HCT116 (cell line): ENCODE measurements around the gene ANXA5. TPM values are rescaled to one million over a fixed set of nuclear protein-coding genes. Genes with fewer than 3 reads are reported as not detected.

Experiments used
- ATAC-seq: fragments of 200-7000 bp; cut with Tn5 transposase; 2 replicates; pipeline ENCODE4 v1.9.1; 2020; ENCODE audit warnings: mild to moderate bottlenecking, moderate library complexity
- BruUV-seq: library from RNA; stranded (reverse); fragments of 400-500 nt; replicated peaks from 2 replicates; lab custom pipeline; 2021; lab: Mats Ljungman, UMichigan
- CTCF ChIA-PET: fragments of 300-600 bp; sonication (Branson Sonifier 250); formaldehyde crosslinking; loops from one replicate; lab custom pipeline; 2021; ENCODE audit warnings: antibody characterized with exemption; lab: Charles Lee
- POLR2A ChIA-PET: fragments of 300-600, 350-600 bp; sonication (Branson Sonifier 250); formaldehyde crosslinking; loops from one replicate; lab custom pipeline; 2021; ENCODE audit warnings: antibody characterized with exemption; lab: Charles Lee
- RAD21 ChIA-PET, 2 experiments: fragments of 300-600 bp; sonication (Branson Sonifier 250); formaldehyde crosslinking; loops; one replicate each; lab custom pipeline; 2023; ENCODE audit warnings: low total read pairs in 2 of 2; ENCODE audit not compliant: uncharacterized antibody in 2 of 2, unreplicated experiment in 2 of 2, low non-redundant PET in 1 of 2; lab: Charles Lee
- DNase-seq: peaks from one replicate; pipeline ENCODE4 v3.0.0-alpha.2; 2010; ENCODE audit warnings: low read depth, low spot score
- H2AFZ ChIP-seq: fragments of 200-600 bp; shearing (Covaris generic), sonication (generic); 2 replicates; pipeline ENCODE4 v1.6.1; 2017; ENCODE audit warnings: low read depth, mixed run types, mixed read lengths, antibody characterized with exemption, low read length; ENCODE audit not compliant: poor library complexity, severe bottlenecking
- H3K27ac ChIP-seq: 2 replicates; pipeline ENCODE4 v1.5.1; 2012; ENCODE audit warnings: low read depth, low read length
- H3K27me3 ChIP-seq: fragments of 200-600 bp; sonication (generic); 2 replicates; pipeline ENCODE4 v1.6.1; 2016; ENCODE audit warnings: mixed run types, low read length, mixed read lengths; ENCODE audit not compliant: insufficient read depth
- H3K36me3 ChIP-seq, 2 experiments: fragments of 200-500 bp in 1 of 2; fragments of 200-600 bp in 1 of 2; sonication (Bioruptor generic) in 1 of 2; sonication (generic) in 1 of 2; 2 replicates each; pipeline versions ENCODE4 v1.5.1 to v1.6.1; 2014 to 2016; ENCODE audit warnings: low read length in 2 of 2, inconsistent platforms in 1 of 2, mixed read lengths in 1 of 2, mixed run types in 1 of 2; ENCODE audit not compliant: insufficient read depth in 2 of 2, control insufficient read depth in 1 of 2
- H3K4me1 ChIP-seq, 2 experiments: fragments of 200-600 bp in 1 of 2; sonication (generic) in 1 of 2; 2 replicates each; pipeline versions ENCODE4 v1.5.1 to v1.6.1; 2012 to 2017; ENCODE audit warnings: low read length in 2 of 2, inconsistent platforms in 1 of 2, mild to moderate bottlenecking in 1 of 2, mixed read lengths in 1 of 2, mixed run types in 1 of 2, moderate library complexity in 1 of 2; ENCODE audit not compliant: insufficient read depth in 2 of 2, control insufficient read depth in 1 of 2
- H3K4me2 ChIP-seq: fragments of 200-600 bp; sonication (generic); 2 replicates; pipeline ENCODE4 v1.6.1; 2017; ENCODE audit warnings: mixed run types, low read length, mixed read lengths
- H3K4me3 ChIP-seq, 2 experiments: fragments of 200-600 bp in 1 of 2; sonication (generic) in 1 of 2; replicated peaks in 1 of 2; 2 replicates each; pipeline ENCODE4 v1.5.1; 2011 to 2016; ENCODE audit warnings: low read length in 2 of 2, control low read depth in 1 of 2, low read depth in 1 of 2, mild to moderate bottlenecking in 1 of 2, mixed read lengths in 1 of 2, mixed run types in 1 of 2
- H3K79me2 ChIP-seq: fragments of 200-600 bp; sonication (generic); 2 replicates; pipeline ENCODE4 v1.6.1; 2017; ENCODE audit warnings: mild to moderate bottlenecking, mixed run types, low read length, moderate library complexity, mixed read lengths; ENCODE audit not compliant: insufficient read depth
- H3K9ac ChIP-seq: fragments of 200-600 bp; sonication (generic); 2 replicates; pipeline ENCODE4 v1.6.1; 2016; ENCODE audit warnings: low read length, mixed read lengths
- H3K9me2 ChIP-seq: fragments of 200-600 bp; sonication (generic), shearing (Covaris generic); 2 replicates; pipeline ENCODE4 v1.6.1; 2017; ENCODE audit warnings: mixed run types, mild to moderate bottlenecking, moderate library complexity; ENCODE audit not compliant: insufficient read depth
- H3K9me3 ChIP-seq, 2 experiments: fragments of 200-500 bp in 1 of 2; fragments of 200-600 bp in 1 of 2; sonication (Bioruptor generic) in 1 of 2; sonication (generic) in 1 of 2; 2 replicates each; pipeline ENCODE4 v1.6.1; 2014 to 2017; ENCODE audit warnings: low read length in 2 of 2, mixed read lengths in 2 of 2, inconsistent platforms in 1 of 2, low read depth in 1 of 2, mild to moderate bottlenecking in 1 of 2, mixed run types in 1 of 2, moderate library complexity in 1 of 2; ENCODE audit not compliant: control insufficient read depth in 1 of 2, insufficient read depth in 1 of 2
- H4K20me1 ChIP-seq: fragments of 200-600 bp; sonication (generic), shearing (Covaris generic); 2 replicates; pipeline ENCODE4 v1.6.1; 2017; ENCODE audit warnings: mixed run types, mild to moderate bottlenecking, moderate library complexity; ENCODE audit not compliant: insufficient read depth
- CBX3 ChIP-seq: IDR thresholded peaks from 2 replicates; pipeline ENCODE4 v1.6.1; 2012; ENCODE audit warnings: low read depth
- CTCF ChIP-seq, 3 experiments: fragments of 200-600 bp in 1 of 3; sonication (generic) in 1 of 3; IDR thresholded peaks in 2 of 3; conservative IDR thresholded peaks in 1 of 3; 2 replicates each; pipeline ENCODE4 v1.5.1; 2012 to 2017; ENCODE audit warnings: low read depth in 2 of 3, low read length in 2 of 3, antibody characterized with exemption in 1 of 3, borderline replicate concordance in 1 of 3, control low read depth in 1 of 3, mild to moderate bottlenecking in 1 of 3, mixed read lengths in 1 of 3, mixed run types in 1 of 3, moderate library complexity in 1 of 3; ENCODE audit not compliant: insufficient read depth in 1 of 3
- EGR1 ChIP-seq: IDR thresholded peaks from 2 replicates; pipeline ENCODE4 v1.6.1; 2012; ENCODE audit warnings: low read depth
- POLR2A ChIP-seq: IDR thresholded peaks from 2 replicates; pipeline ENCODE4 v1.7.0; 2011; ENCODE audit warnings: borderline replicate concordance; ENCODE audit not compliant: insufficient read depth, insufficient read length; ENCODE audit errors: extremely low read depth
- POLR2AphosphoS5 ChIP-seq: IDR thresholded peaks from 2 replicates; pipeline ENCODE4 v1.6.1; 2011; ENCODE audit warnings: mild to moderate bottlenecking, low read depth, low read length, moderate library complexity
- RAD21 ChIP-seq: IDR thresholded peaks from 2 replicates; pipeline ENCODE4 v1.6.1; 2012; ENCODE audit warnings: low read depth, mild to moderate bottlenecking
- YY1 ChIP-seq: IDR thresholded peaks from 2 replicates; pipeline ENCODE4 v1.6.1; 2011; ENCODE audit warnings: low read length, low read depth, moderate library complexity, mild to moderate bottlenecking; ENCODE audit not compliant: insufficient replicate concordance; ENCODE audit errors: extremely low read depth
- intact Hi-C: fragments of 100-400 bp; cut with micrococcal nuclease; formaldehyde crosslinking; loops from 2 replicates; pipeline ENCODE4 v1.10.0; 2022
- total RNA-seq: library from RNA; stranded (reverse); gene quantifications from one replicate; pipeline ENCODE4 v1.2.1, GENCODE V29; 2021; ENCODE audit not compliant: unreplicated experiment

ANXA5 gene
- total RNA-seq, 1 experiment from 2014 or later: 186 TPM

GRCh38 chr4:121726642-121727268 is 30.0 kb upstream of the ANXA5 start:
- no TSS peak for BruUV-seq
- H2AFZ ChIP-seq: peak overlapping the region; percentile 41
- no peaks in the 10 kb centered on the region for H3K79me2 ChIP-seq
- ChIA-PET RAD21 (no interaction called here), CTCF (no interaction called here), POLR2A (no interaction called here)
- H3K9me2 ChIP-seq: no peaks in the 10 kb centered on the region
- intact Hi-C loops: loop anchor here (5.0 kb wide), 1 partner anchor 59 kb away; no protein-coding TSS in a partner anchor
- no peak for TF ChIP-seq POLR2AphosphoS5
- peak; percentile 54 to 79 (median 65); a peak in 5 of 6 replicates for TF ChIP-seq CTCF (IDR thresholded peaks at IDR 0.05 in 2 of 3, conservative IDR thresholded peaks at IDR 0.05 in 1 of 3; ENCODE audit: borderline replicate concordance in 1 of 3, insufficient read depth in 1 of 3, low read depth in 2 of 3, low read length in 2 of 3)
- TF ChIP-seq YY1: peak; percentile 27
- 0 out of 2 replicates have a peak, but pooled peaks have one; percentile 10 for TF ChIP-seq EGR1
- 0 out of 2 replicates have a peak, but pooled peaks have one; percentile 32 for TF ChIP-seq CBX3
- peak; percentile 82 for TF ChIP-seq RAD21
- TF ChIP-seq POLR2A: no peak
- H3K27me3 ChIP-seq: no peaks in the 10 kb centered on the region
- H3K9me3 ChIP-seq: no peaks in the 10 kb centered on the region
- H4K20me1 ChIP-seq: no peaks in the 10 kb centered on the region
- H3K4me1 ChIP-seq: peaks cover 0 to 20% of the 10 kb centered on the region in 2 experiments; a peak in 2 of 4 replicates
- H3K36me3 ChIP-seq: no peaks in the 10 kb centered on the region
- DNase-seq: peak; percentile 61
- no peak overlapping the region for H3K27ac ChIP-seq
- H3K9ac ChIP-seq: no peak overlapping the region
- no peak overlapping the region for H3K4me3 ChIP-seq
- 0 out of 2 replicates have a peak overlapping the region, but pooled peaks have one; percentile 6 for H3K4me2 ChIP-seq
- peak; percentile 95 for ATAC-seq
